ENCODE data around the gene SESN1. TPM values are rescaled to one million over a fixed set of nuclear protein-coding genes. Genes with fewer than 3 reads are reported as not detected.
A peak's percentile ranks its signal among the peaks of the same experiment; 100 is the strongest.

Gene SESN1
- total RNA-seq, 1 donor from 2014 or later: 27.1 TPM

- H3K27me3 Mint-ChIP-seq (ENCODE audit: unreplicated experiment): no peaks in the 10 kb centered on the region
- H3K36me3 Mint-ChIP-seq (ENCODE audit: unreplicated experiment): no peaks in the 10 kb centered on the region
- H3K27ac Mint-ChIP-seq (ENCODE audit: unreplicated experiment): peak overlapping the region; percentile 62
- no peak for DNase-seq
- H3K9me3 Mint-ChIP-seq (ENCODE audit: unreplicated experiment): no peaks in the 10 kb centered on the region
- H3K4me3 Mint-ChIP-seq (ENCODE audit: unreplicated experiment): no peak overlapping the region
- H3K4me1 Mint-ChIP-seq (ENCODE audit: low read depth, unreplicated experiment): peaks cover 30% of the 10 kb centered on the region
- TF ChIP-seq, protein P1, sequence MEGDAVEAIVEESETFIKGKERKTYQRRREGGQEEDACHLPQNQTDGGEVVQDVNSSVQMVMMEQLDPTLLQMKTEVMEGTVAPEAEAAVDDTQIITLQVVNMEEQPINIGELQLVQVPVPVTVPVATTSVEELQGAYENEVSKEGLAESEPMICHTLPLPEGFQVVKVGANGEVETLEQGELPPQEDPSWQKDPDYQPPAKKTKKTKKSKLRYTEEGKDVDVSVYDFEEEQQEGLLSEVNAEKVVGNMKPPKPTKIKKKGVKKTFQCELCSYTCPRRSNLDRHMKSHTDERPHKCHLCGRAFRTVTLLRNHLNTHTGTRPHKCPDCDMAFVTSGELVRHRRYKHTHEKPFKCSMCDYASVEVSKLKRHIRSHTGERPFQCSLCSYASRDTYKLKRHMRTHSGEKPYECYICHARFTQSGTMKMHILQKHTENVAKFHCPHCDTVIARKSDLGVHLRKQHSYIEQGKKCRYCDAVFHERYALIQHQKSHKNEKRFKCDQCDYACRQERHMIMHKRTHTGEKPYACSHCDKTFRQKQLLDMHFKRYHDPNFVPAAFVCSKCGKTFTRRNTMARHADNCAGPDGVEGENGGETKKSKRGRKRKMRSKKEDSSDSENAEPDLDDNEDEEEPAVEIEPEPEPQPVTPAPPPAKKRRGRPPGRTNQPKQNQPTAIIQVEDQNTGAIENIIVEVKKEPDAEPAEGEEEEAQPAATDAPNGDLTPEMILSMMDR (IDR thresholded peaks at IDR 0.05; ENCODE audit: partially characterized antibody, unreplicated experiment): no peak
Observed at GRCh38 chr6:108998485-108998884, 96.2 kb downstream of the SESN1 start.

DNA sequence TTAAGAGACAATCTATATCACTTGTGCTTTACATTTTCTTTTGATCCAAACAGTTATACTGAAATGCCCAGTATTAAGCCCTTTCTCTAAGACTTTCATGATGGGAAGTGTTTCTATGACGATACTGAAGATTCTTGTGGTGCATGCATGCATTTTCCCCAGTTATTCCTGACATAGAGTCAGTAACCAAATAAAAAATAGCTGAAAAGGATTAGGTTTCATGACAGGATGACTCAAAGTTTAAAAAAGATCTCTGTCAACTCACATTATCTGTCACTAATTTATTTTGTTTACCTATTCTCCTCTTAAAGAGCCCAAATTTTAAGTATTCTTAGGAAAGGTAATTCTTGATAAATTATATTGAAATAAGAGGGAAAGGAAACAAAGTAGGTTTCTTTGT is 98.4 kb downstream of the SESN1 start:
- Mint-ChIP-seq H3K27ac (ENCODE audit: unreplicated experiment) (no peak overlapping the region), H3K27me3 (ENCODE audit: unreplicated experiment) (no peaks in the 10 kb centered on the region), H3K9me3 (ENCODE audit: unreplicated experiment) (no peaks in the 10 kb centered on the region), H3K36me3 (ENCODE audit: unreplicated experiment) (peaks cover 6% of the 10 kb centered on the region), H3K4me3 (ENCODE audit: unreplicated experiment) (no peak overlapping the region), H3K4me1 (ENCODE audit: low read depth, unreplicated experiment) (peaks cover 18% of the 10 kb centered on the region)
- TF ChIP-seq, protein P1 (IDR thresholded peaks at IDR 0.05; ENCODE audit: partially characterized antibody, unreplicated experiment): no peak
- DNase-seq: no peak

- DNase-seq: no peak
- H3K4me1 Mint-ChIP-seq (ENCODE audit: low read depth, unreplicated experiment): peaks cover 17% of the 10 kb centered on the region
- H3K4me3 Mint-ChIP-seq (ENCODE audit: unreplicated experiment): no peak overlapping the region
- no peak overlapping the region for H3K27ac Mint-ChIP-seq (ENCODE audit: unreplicated experiment)
- H3K9me3 Mint-ChIP-seq (ENCODE audit: unreplicated experiment): peaks cover 2% of the 10 kb centered on the region
- peaks cover 10% of the 10 kb centered on the region for H3K36me3 Mint-ChIP-seq (ENCODE audit: unreplicated experiment)
- no peaks in the 10 kb centered on the region for H3K27me3 Mint-ChIP-seq (ENCODE audit: unreplicated experiment)
- TF ChIP-seq, protein P1 (IDR thresholded peaks at IDR 0.05; ENCODE audit: partially characterized antibody, unreplicated experiment): no peak
Observed at GRCh38 chr6:108995296-108995695, 99.3 kb downstream of the SESN1 start.

GRCh38 chr6:108993876-108994275 is 100.8 kb downstream of the SESN1 start:
- no peak for DNase-seq
- Mint-ChIP-seq H3K36me3 (ENCODE audit: unreplicated experiment) (peaks cover 10% of the 10 kb centered on the region), H3K27ac (ENCODE audit: unreplicated experiment) (no peak overlapping the region), H3K9me3 (ENCODE audit: unreplicated experiment) (peaks cover 2% of the 10 kb centered on the region), H3K27me3 (ENCODE audit: unreplicated experiment) (no peaks in the 10 kb centered on the region), H3K4me1 (ENCODE audit: low read depth, unreplicated experiment) (peaks cover 17% of the 10 kb centered on the region), H3K4me3 (ENCODE audit: unreplicated experiment) (no peak overlapping the region)
- TF ChIP-seq, protein P1 (IDR thresholded peaks at IDR 0.05; ENCODE audit: partially characterized antibody, unreplicated experiment): no peak

DNA sequence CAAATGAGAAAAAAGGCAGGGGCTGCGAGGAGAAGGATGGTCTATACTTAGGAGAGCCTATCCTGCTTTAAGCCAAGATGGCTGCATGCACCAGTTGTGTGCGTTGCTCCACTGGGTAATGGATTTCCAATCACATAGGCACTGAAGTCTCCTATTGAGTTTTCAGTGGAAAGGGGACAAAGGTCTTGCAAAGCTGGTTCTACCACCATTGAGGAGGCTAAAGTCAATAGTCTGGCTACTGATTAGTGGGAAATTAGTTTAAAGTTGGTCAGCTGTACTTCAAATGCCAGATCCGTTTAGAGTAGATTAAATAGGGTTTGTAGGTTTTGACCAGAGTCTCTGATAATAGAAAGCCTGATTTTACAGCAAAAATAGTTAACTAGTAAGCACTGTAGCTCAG is 104.9 kb downstream of the SESN1 start:
- Mint-ChIP-seq H3K36me3 (ENCODE audit: unreplicated experiment) (peaks cover 10% of the 10 kb centered on the region), H3K4me1 (ENCODE audit: low read depth, unreplicated experiment) (no peaks in the 10 kb centered on the region), H3K27me3 (ENCODE audit: unreplicated experiment) (no peaks in the 10 kb centered on the region), H3K4me3 (ENCODE audit: unreplicated experiment) (no peak overlapping the region), H3K9me3 (ENCODE audit: unreplicated experiment) (peaks cover 2% of the 10 kb centered on the region), H3K27ac (ENCODE audit: unreplicated experiment) (no peak overlapping the region)
- DNase-seq: no peak
- TF ChIP-seq, protein P1 (IDR thresholded peaks at IDR 0.05; ENCODE audit: partially characterized antibody, unreplicated experiment): no peak
